Transverse colon (tissue), 4 donors: ENCODE measurements around the gene RPTN. TPM values are rescaled to one million over a fixed set of nuclear protein-coding genes. Genes with fewer than 3 reads are reported as not detected.

ENCODE experiments used
- DNase-seq: peaks from one replicate; pipeline ENCODE4 v3.0.0-alpha.2; 2019
- H3K27ac ChIP-seq, 4 donors: fragments of 200-600 bp; sonication (generic); 2 replicates each; pipeline ENCODE4 v1.5.1; 2016 to 2018; ENCODE audit warnings: inconsistent platforms in 4 of 4
- H3K27me3 ChIP-seq: fragments of 200-600 bp; sonication (generic); 2 replicates; pipeline ENCODE4 v1.5.1; 2017; ENCODE audit warnings: inconsistent platforms
- H3K36me3 ChIP-seq, 4 donors: fragments of 200-600 bp; sonication (generic); 2 replicates each; pipeline ENCODE4 v1.5.1; 2017 to 2019; ENCODE audit warnings: inconsistent platforms in 4 of 4
- H3K4me1 ChIP-seq, 4 donors: fragments of 200-600 bp; sonication (generic); 2 replicates each; pipeline ENCODE4 v1.5.1; 2017 to 2020; ENCODE audit warnings: inconsistent platforms in 4 of 4
- H3K4me3 ChIP-seq, 4 donors: fragments of 200-600 bp; sonication (generic); 1 replicate in 1 of 4; 2 replicates in 3 of 4; pipeline versions ENCODE4 v1.5.1 to v1.6.1; 2017 to 2019; ENCODE audit warnings: inconsistent platforms in 4 of 4
- H3K9me3 ChIP-seq, 2 donors: fragments of 200-600 bp; sonication (generic); 2 replicates each; pipeline ENCODE4 v1.5.1; 2017 to 2019; ENCODE audit warnings: inconsistent platforms in 2 of 2
- CTCF ChIP-seq, 5 experiments: fragments of 200-600 bp in 3 of 5; fragments of 450-650 bp in 2 of 5; sonication (generic) in 3 of 5; IDR thresholded peaks; 1 replicate in 2 of 5; 2 replicates in 3 of 5; pipeline ENCODE4 v1.5.1; 2016 to 2017; ENCODE audit warnings: antibody characterized with exemption in 5 of 5, inconsistent platforms in 3 of 5, mild to moderate bottlenecking in 2 of 5, moderate library complexity in 1 of 5
- EP300 ChIP-seq: sonication (generic); formaldehyde crosslinking; IDR thresholded peaks from one replicate; pipeline ENCODE4 v1.6.1; 2017; ENCODE audit warnings: antibody characterized with exemption, low read depth
- POLR2A ChIP-seq: fragments of 450-650 bp; IDR thresholded peaks from one replicate; pipeline ENCODE4 v1.6.1; 2016; ENCODE audit warnings: antibody characterized with exemption, mild to moderate bottlenecking, moderate library complexity
- POLR2AphosphoS5 ChIP-seq, 3 donors: sonication (generic); formaldehyde crosslinking; IDR thresholded peaks; one replicate each; pipeline ENCODE4 v1.6.1; 2016; ENCODE audit warnings: antibody characterized with exemption in 3 of 3
- WGBS, 2 donors: methylation state at CpG; one replicate each; pipeline ENCODE4 v1.1.5; 2018; ENCODE audit warnings: low coverage in 1 of 2; 5-methylcytosine and 5-hydroxymethylcytosine counted together
- in situ Hi-C, 4 donors: fragments of 200-750 bp; cut with MboI; loops; one replicate each; pipeline versions ENCODE4 v1.15.0 to v1.15.1; 2017; ENCODE audit warnings: low sequenced_read_pairs in 3 of 4, low pct_ligation_motif_present in 1 of 4, low pct_unique_long_range_greater_than_20kb in 1 of 4
- intact Hi-C: fragments of 100-400 bp; cut with DNase I; formaldehyde crosslinking; loops from one replicate; pipeline ENCODE4 v1.15.1; 2023; ENCODE audit warnings: low total_unique reads
- total RNA-seq, 4 donors: library from RNA; depleted of rRNA; stranded (reverse); fragments of >200 nt; gene quantifications; one replicate each; pipeline ENCODE4 v1.1.0, GENCODE V29; 2016

RPTN gene
- total RNA-seq, 4 donors from 2014 or later: not detected

- Histone ChIP-seq H3K4me1 (no peaks in the 10 kb centered on the region), H3K27ac (no peak overlapping the region), H3K4me3 (no peak overlapping the region), H3K36me3 (no peaks in the 10 kb centered on the region), H3K9me3 (no peaks in the 10 kb centered on the region), H3K27me3 (peaks cover 65% of the 10 kb centered on the region)
- WGBS, 2 donors: 75 to 80% methylated on average over 1 to 6 of the region's 6 CpGs
- in situ Hi-C loops: loop anchor here in 1 of 4 donors (10.0 kb wide), 1 partner anchor 59 kb away; no protein-coding TSS in a partner anchor
- TF ChIP-seq POLR2A (no peak), EP300 (no peak), CTCF (IDR thresholded peaks at IDR 0.05) (no peak), POLR2AphosphoS5 (IDR thresholded peaks at IDR 0.05) (no peak)
- intact Hi-C loops: no loop called here
- DNase-seq: no peak
Measured at GRCh38 chr1:152125834-152126443, 33.1 kb downstream of the RPTN start.

GRCh38 chr1:152118915-152119314 lies 40.1 kb downstream of the RPTN start:
- Histone ChIP-seq H3K4me3 (no peak overlapping the region), H3K9me3 (no peaks in the 10 kb centered on the region), H3K27ac (no peak overlapping the region), H3K36me3 (no peaks in the 10 kb centered on the region), H3K4me1 (no peaks in the 10 kb centered on the region), H3K27me3 (peaks cover 79% of the 10 kb centered on the region)
- intact Hi-C loops: no loop called here
- in situ Hi-C loops: no loop called here
- WGBS, 2 donors: 86 to 100% methylated on average over 1 of the region's 1 CpG
- no peak for TF ChIP-seq POLR2A
- TF ChIP-seq POLR2AphosphoS5 (IDR thresholded peaks at IDR 0.05): no peak
- no peak for TF ChIP-seq EP300
- no peak for TF ChIP-seq CTCF (IDR thresholded peaks at IDR 0.05)
- DNase-seq: no peak

- TF ChIP-seq EP300 (no peak), POLR2A (no peak), CTCF (IDR thresholded peaks at IDR 0.05) (no peak), POLR2AphosphoS5 (IDR thresholded peaks at IDR 0.05) (no peak)
- no peak within 1 kb of the TSS for H3K4me3 ChIP-seq
- H3K36me3 ChIP-seq: no peaks in the 10 kb centered on the region
- DNase-seq: no peak
- H3K27me3 ChIP-seq: peaks cover 94% of the 10 kb centered on the region
- no peak within 1 kb of the TSS for H3K27ac ChIP-seq
- intact Hi-C loops (no loop called here), in situ Hi-C loops (no loop called here)
- H3K9me3 ChIP-seq: no peaks in the 10 kb centered on the region
- 43 to 52% methylated on average over 3 to 4 of the region's 4 CpGs for WGBS, 2 donors
- peaks cover 12 to 29% (median 26%) of the 10 kb centered on the region in 4 donors for H3K4me1 ChIP-seq
Measured at GRCh38 chr1:152115344-152115743, 43.7 kb downstream of the RPTN start, which contains the start of gene TCHH. Gene TCHH, minus strand, starts transcription at chr1:152115444. Its CDS starts 1,364 bp downstream, at chr1:152114080.

GRCh38 chr1:152112885-152113432 lies 46.1 kb downstream of the RPTN start:
- in situ Hi-C loops: no loop called here
- Histone ChIP-seq H3K9me3 (peaks cover 0 to 3% of the 10 kb centered on the region in 2 donors), H3K4me3 (peak overlapping the region in 1 of 4 donors; percentile 55), H3K27ac (no peak overlapping the region), H3K4me1 (peaks cover 18 to 53% (median 43%) of the 10 kb centered on the region in 4 donors), H3K36me3 (no peaks in the 10 kb centered on the region), H3K27me3 (peaks cover 100% of the 10 kb centered on the region)
- no peak for TF ChIP-seq EP300
- TF ChIP-seq CTCF (IDR thresholded peaks at IDR 0.05): no peak
- TF ChIP-seq POLR2AphosphoS5 (IDR thresholded peaks at IDR 0.05): no peak
- TF ChIP-seq POLR2A: no peak
- WGBS, 2 donors: 25 to 29% methylated on average over 12 to 13 of the region's 13 CpGs
- DNase-seq: no peak
- intact Hi-C loops: no loop called here
